ENCODE results near the gene PSME1. TPM values are rescaled to one million over a fixed set of nuclear protein-coding genes. Genes with fewer than 3 reads are reported as not detected.

Gene PSME1
- total and polyA plus RNA-seq, 2 of the 13 experiments (the other 11 are each of a cell fraction or from before 2014, with no cell fraction given): 159 to 608 TPM

- TF ChIP-seq ZNF660 (CRISPR knock-in tag; IDR thresholded peaks at IDR 0.05; ENCODE audit: borderline replicate concordance, low read depth) (no peak; the same call in 1 of the 2 replicates), MLLT10 (CRISPR knock-in tag; IDR thresholded peaks at IDR 0.05) (no peak), ZBED4 (CRISPR knock-in tag; IDR thresholded peaks at IDR 0.05; ENCODE audit: borderline replicate concordance) (peak; percentile 85; the same call in 1 of the 2 replicates), ZNF17 (CRISPR knock-in tag; IDR thresholded peaks at IDR 0.05) (no peak), ZBTB7B (CRISPR knock-in tag; IDR thresholded peaks at IDR 0.05) (peak; percentile 84), KAT7 (CRISPR knock-in tag; IDR thresholded peaks at IDR 0.05; ENCODE audit: borderline replicate concordance) (peak; percentile 100), TCF7 (IDR thresholded peaks at IDR 0.05; ENCODE audit: low read depth) (no peak), HHEX (CRISPR knock-in tag; IDR thresholded peaks at IDR 0.05) (0 out of 2 replicates have a peak, but pooled peaks have one; percentile 9), FOXC1 (CRISPR knock-in tag; IDR thresholded peaks at IDR 0.05; ENCODE audit: borderline replicate concordance) (no peak), ZNF136 (CRISPR knock-in tag; IDR thresholded peaks at IDR 0.05; ENCODE audit: low read depth) (peak; percentile 91; the same call in 1 of the 2 replicates), RBM39 (IDR thresholded peaks at IDR 0.05; ENCODE audit: low read depth, low read length, poor library complexity, severe bottlenecking) (peak; percentile 73), JDP2 (CRISPR knock-in tag; IDR thresholded peaks at IDR 0.05; ENCODE audit: borderline replicate concordance) (no peak), ZNF776 (CRISPR knock-in tag; IDR thresholded peaks at IDR 0.05) (peak; percentile 97), GTF3A (CRISPR knock-in tag; conservative IDR thresholded peaks at IDR 0.05) (no peak), REXO4 (CRISPR knock-in tag; IDR thresholded peaks at IDR 0.05; ENCODE audit: borderline replicate concordance) (no peak), NPAS2 (CRISPR knock-in tag; IDR thresholded peaks at IDR 0.05; ENCODE audit: borderline replicate concordance) (no peak), ZNF430 (CRISPR knock-in tag; IDR thresholded peaks at IDR 0.05) (no peak), SP1 (IDR thresholded peaks at IDR 0.05) (peak; percentile 48; the same call in 1 of the 2 replicates), SP1 (CRISPR knock-in tag; IDR thresholded peaks at IDR 0.05) (peak; percentile 94), CBX1 (IDR thresholded peaks at IDR 0.05; ENCODE audit: low read depth) (no peak), SSRP1 (CRISPR knock-in tag; IDR thresholded peaks at IDR 0.05) (no peak), ZFP91 (CRISPR knock-in tag; IDR thresholded peaks at IDR 0.05; ENCODE audit: borderline replicate concordance) (no peak), GLMP (CRISPR knock-in tag; IDR thresholded peaks at IDR 0.05; ENCODE audit: borderline replicate concordance) (no peak), MEF2D (CRISPR knock-in tag; IDR thresholded peaks at IDR 0.05) (peak; percentile 89; the same call in 1 of the 2 replicates), ZNF343 (CRISPR knock-in tag; IDR thresholded peaks at IDR 0.05) (no peak)
Measured at GRCh38 chr14:24135834-24136683, at the start of gene PSME1 (continued).

Data from HepG2 (cell line).